Endothelial cell of umbilical vein (primary cell): ENCODE data around the gene DLL1. TPM values are rescaled to one million over a fixed set of nuclear protein-coding genes. Genes with fewer than 3 reads are reported as not detected.
A peak's percentile ranks its signal among the peaks of the same experiment; 100 is the strongest.

Experiments
- BruUV-seq: library from RNA; stranded (reverse); fragments of 400-500 nt; replicated peaks from 2 replicates; lab custom pipeline; 2021; lab: Mats Ljungman, UMichigan
- CTCF ChIA-PET: fragments of 300-600, 350-600 bp; sonication (Branson Sonifier 250); formaldehyde crosslinking; loops from one replicate; lab custom pipeline; 2021; ENCODE audit warnings: antibody characterized with exemption, inconsistent platforms; lab: Charles Lee
- POLR2A ChIA-PET: fragments of 300-600, 350-600 bp; sonication (Branson Sonifier 250); formaldehyde crosslinking; loops from one replicate; lab custom pipeline; 2021; ENCODE audit warnings: antibody characterized with exemption, inconsistent platforms; lab: Charles Lee
- DNase-seq: peaks from one replicate; pipeline ENCODE4 v3.0.0-alpha.2; 2011; ENCODE audit warnings: low read depth, low spot score
- FAIRE-seq: peaks from 2 replicates; lab custom pipeline; 2011; peaks lifted over from hg19 to GRCh38; lab: Jason Lieb, UNC
- H2AFZ ChIP-seq: 2 replicates; pipeline ENCODE4 v1.6.0; 2012; ENCODE audit warnings: low read depth, low read length, control low read depth, inconsistent platforms
- H3K27ac ChIP-seq: 2 replicates; pipeline ENCODE4 v1.5.1; 2011; ENCODE audit warnings: low read depth, mild to moderate bottlenecking, control low read depth, low read length, moderate library complexity; ENCODE audit not compliant: insufficient read depth
- H3K27me3 ChIP-seq, 2 experiments: 2 replicates each; pipeline versions ENCODE4 v1.6.0 to v1.6.1; 2011; ENCODE audit warnings: low read length in 2 of 2, mixed read lengths in 1 of 2; ENCODE audit not compliant: control insufficient read depth in 2 of 2, insufficient read depth in 2 of 2
- H3K36me3 ChIP-seq, 2 experiments: 2 replicates in 1 of 2; 3 replicates in 1 of 2; pipeline ENCODE4 v1.5.1; 2011; ENCODE audit warnings: low read length in 2 of 2, mild to moderate bottlenecking in 1 of 2, moderate library complexity in 1 of 2; ENCODE audit not compliant: control insufficient read depth in 2 of 2, insufficient read depth in 2 of 2; ENCODE audit errors: extremely low read depth in 1 of 2
- H3K4me1 ChIP-seq: 3 replicates; pipeline ENCODE4 v1.5.1; 2011; ENCODE audit warnings: mild to moderate bottlenecking, low read length; ENCODE audit not compliant: control insufficient read depth, insufficient read depth; ENCODE audit errors: extremely low read depth
- H3K4me2 ChIP-seq: 2 replicates; pipeline ENCODE4 v1.6.1; 2011; ENCODE audit warnings: low read length, control low read depth, mixed read lengths; ENCODE audit not compliant: insufficient read depth
- H3K4me3 ChIP-seq, 3 experiments: fragments of 200-600 bp in 1 of 3; sonication (generic), shearing (Covaris generic) in 1 of 3; replicated peaks in 1 of 3; 2 replicates each; pipeline ENCODE4 v1.5.1; 2011 to 2016; ENCODE audit warnings: control low read depth in 3 of 3, low read length in 3 of 3, mild to moderate bottlenecking in 2 of 3, inconsistent platforms in 1 of 3, low read depth in 1 of 3, moderate library complexity in 1 of 3; ENCODE audit not compliant: insufficient read depth in 1 of 3
- H3K79me2 ChIP-seq: 2 replicates; pipeline ENCODE4 v1.6.0; 2012; ENCODE audit warnings: low read length, inconsistent platforms; ENCODE audit not compliant: control insufficient read depth, insufficient read depth
- H3K9ac ChIP-seq: replicated peaks from 2 replicates; pipeline ENCODE3; 2011; ENCODE audit warnings: low read length, control low read depth; ENCODE audit not compliant: insufficient read depth; ENCODE audit errors: extremely low read depth
- H3K9me1 ChIP-seq: replicated peaks from 3 replicates; pipeline ENCODE4 v1.6.0; 2011; ENCODE audit warnings: mild to moderate bottlenecking, low read length; ENCODE audit not compliant: control insufficient read depth, insufficient read depth; ENCODE audit errors: extremely low read depth
- H3K9me3 ChIP-seq: replicated peaks from 2 replicates; pipeline ENCODE4 v1.5.1; 2012; ENCODE audit warnings: low read length, inconsistent platforms; ENCODE audit not compliant: control insufficient read depth, insufficient read depth
- H4K20me1 ChIP-seq: replicated peaks from 2 replicates; pipeline ENCODE3; 2011; ENCODE audit warnings: mild to moderate bottlenecking, low read length; ENCODE audit not compliant: control insufficient read depth, insufficient read depth; ENCODE audit errors: extremely low read depth
- CTCF ChIP-seq, 2 donors: IDR thresholded peaks; 1 replicate in 1 of 2; 2 replicates in 1 of 2; pipeline ENCODE4 v1.5.1; 2011; ENCODE audit warnings: low read length in 2 of 2, mild to moderate bottlenecking in 2 of 2, moderate library complexity in 2 of 2, control low read depth in 1 of 2, inconsistent platforms in 1 of 2, low read depth in 1 of 2; ENCODE audit not compliant: insufficient read depth in 1 of 2; ENCODE audit errors: extremely low read depth in 1 of 2
- EZH2 ChIP-seq: IDR thresholded peaks from 2 replicates; pipeline ENCODE4 v1.6.1; 2012; ENCODE audit warnings: borderline replicate concordance, low read depth, mild to moderate bottlenecking, moderate library complexity, low read length, inconsistent platforms; ENCODE audit not compliant: severe bottlenecking
- FOS ChIP-seq: IDR thresholded peaks from 2 replicates; pipeline ENCODE4 v1.6.1; 2011; ENCODE audit warnings: mild to moderate bottlenecking, low read length, moderate library complexity, borderline replicate concordance; ENCODE audit not compliant: insufficient read depth
- GATA2 ChIP-seq: IDR thresholded peaks from 2 replicates; pipeline ENCODE4 v1.7.0; 2011; ENCODE audit warnings: low read depth, mild to moderate bottlenecking, moderate library complexity, mixed read lengths, low read length; ENCODE audit not compliant: insufficient read length, insufficient read depth
- JUN ChIP-seq: IDR thresholded peaks from 2 replicates; pipeline ENCODE4 v1.6.1; 2011; ENCODE audit warnings: borderline replicate concordance, low read depth; ENCODE audit not compliant: insufficient read length, insufficient read depth
- MAX ChIP-seq: IDR thresholded peaks from 2 replicates; pipeline ENCODE4 v1.6.1; 2011; ENCODE audit not compliant: insufficient read depth, insufficient read length
- MYC ChIP-seq: IDR thresholded peaks from one replicate; pipeline ENCODE4 v1.6.1; 2011; ENCODE audit warnings: mild to moderate bottlenecking, low read depth, low read length
- POLR2A ChIP-seq: IDR thresholded peaks from 2 replicates; pipeline ENCODE4 v1.6.1; 2012; ENCODE audit warnings: low read depth, mild to moderate bottlenecking, control low read depth, low read length
- POLR2AphosphoS5 ChIP-seq: IDR thresholded peaks from 2 replicates; pipeline ENCODE4 v1.6.1; 2012; ENCODE audit warnings: low read depth, mild to moderate bottlenecking, control low read depth, low read length, moderate library complexity; ENCODE audit not compliant: insufficient read depth
- dilution Hi-C: fragments of 300-500 bp; cut with MboI; formaldehyde crosslinking; loops from one replicate; pipeline ENCODE4 v1.15.0; 2019; ENCODE audit warnings: low sequenced_read_pairs; ENCODE audit not compliant: extremely low pct_ligation_motif_present
- intact Hi-C: fragments of 100-400 bp; cut with micrococcal nuclease; formaldehyde crosslinking; loops from one replicate; pipeline ENCODE4 v1.10.0; 2022
- polyA plus RNA-seq, 4 experiments: library from polyadenylated mRNA; depleted of rRNA in 3 of 4; stranded (reverse) in 3 of 4; unstranded in 1 of 4; fragments of >200 nt; gene quantifications; 2 replicates each; pipeline versions ENCODE4 v1.2.1 to v1.2.3, GENCODE V29; 2011 to 2012; ENCODE audit warnings: missing spikeins in 1 of 4
- total RNA-seq: library from RNA; stranded (reverse); gene quantifications from 2 replicates; pipeline ENCODE4 v1.2.3, GENCODE V29; 2021

DLL1 gene
- total and polyA plus RNA-seq, 2 donors (not counting 3 experiments of a cell fraction or from before 2014, with no cell fraction given): 1.4 to 2.3 TPM

- H3K27ac ChIP-seq: no peak overlapping the region
- H3K79me2 ChIP-seq: no peaks in the 10 kb centered on the region
- peak overlapping the region; percentile 81 for H2AFZ ChIP-seq
- peak overlapping the region; percentile 84 for H3K4me2 ChIP-seq
- DNase-seq: no peak
- H3K36me3 ChIP-seq: peaks cover 0 to 6% of the 10 kb centered on the region in 2 experiments
- H3K9me3 ChIP-seq: no peaks in the 10 kb centered on the region
- dilution Hi-C loops: no loop called here
- FAIRE-seq: no peak
- H3K4me3 ChIP-seq: peak overlapping the region; percentile 13 to 82 (median 60)
- H4K20me1 ChIP-seq: no peaks in the 10 kb centered on the region
- no peaks in the 10 kb centered on the region for H3K9me1 ChIP-seq
- peaks cover 21% of the 10 kb centered on the region for H3K4me1 ChIP-seq
- no peak overlapping the region for H3K9ac ChIP-seq
- ChIA-PET CTCF (interaction anchor here (3.1 to 7.1 kb wide), 2 partner anchors 228 to 457 kb away, joined by 13 to 62 read pairs; no protein-coding TSS in a partner anchor), POLR2A (no interaction called here)
- no TSS peak for BruUV-seq
- peaks cover 26 to 54% of the 10 kb centered on the region in 2 experiments for H3K27me3 ChIP-seq
- intact Hi-C loops: loop anchor here (10.0 kb wide), 1 partner anchor 135 kb away; no protein-coding TSS in a partner anchor
- peak; percentile 68 for TF ChIP-seq EZH2
- TF ChIP-seq MYC: no peak
Measured at GRCh38 chr6:170289180-170289931, 1.5 kb downstream of the DLL1 start.

GRCh38 chr6:170288852-170289179 is 2.1 kb downstream of the DLL1 start:
- H3K9ac ChIP-seq: no peak overlapping the region
- no peaks in the 10 kb centered on the region for H3K9me3 ChIP-seq
- peak overlapping the region in 1 of 3 experiments; percentile 60 for H3K4me3 ChIP-seq
- DNase-seq (no peak), FAIRE-seq (peak; percentile 35)
- peaks cover 21% of the 10 kb centered on the region for H3K4me1 ChIP-seq
- H3K9me1 ChIP-seq: no peaks in the 10 kb centered on the region
- ChIA-PET POLR2A (no interaction called here), CTCF (interaction anchor here (7.1 kb wide), 1 partner anchor 457 kb away, joined by 62 read pairs; no protein-coding TSS in a partner anchor)
- no peaks in the 10 kb centered on the region for H3K79me2 ChIP-seq
- H3K27me3 ChIP-seq: peaks cover 20 to 49% of the 10 kb centered on the region in 2 experiments
- peaks cover 0 to 6% of the 10 kb centered on the region in 2 experiments for H3K36me3 ChIP-seq
- H4K20me1 ChIP-seq: no peaks in the 10 kb centered on the region
- peak overlapping the region; percentile 84 for H3K4me2 ChIP-seq
- dilution Hi-C loops (no loop called here), intact Hi-C loops (loop anchor here (10.0 kb wide), 1 partner anchor 134 kb away; no protein-coding TSS in a partner anchor)
- no peak for TF ChIP-seq FOS
- TF ChIP-seq POLR2A: no peak
- no peak for TF ChIP-seq EZH2
- TF ChIP-seq MAX: no peak
- TF ChIP-seq JUN: no peak
- no peak for TF ChIP-seq GATA2
- no peak for TF ChIP-seq CTCF (IDR thresholded peaks at IDR 0.05; ENCODE audit: extremely low read depth in 1 of 2, insufficient read depth in 1 of 2, low read depth in 1 of 2, low read length in 2 of 2)
- no peak for TF ChIP-seq MYC
- no peak for TF ChIP-seq POLR2AphosphoS5
- H3K27ac ChIP-seq: no peak overlapping the region
- peak overlapping the region; percentile 81 for H2AFZ ChIP-seq
- BruUV-seq: no TSS peak
